ENCODE measurements around the gene LCP1. TPM values are rescaled to one million over a fixed set of nuclear protein-coding genes. Genes with fewer than 3 reads are reported as not detected.

The LCP1 gene
- total and polyA plus RNA-seq, 9 of the 15 experiments (the other 6 are each of a cell fraction or from before 2014, with no cell fraction given) = 83.0 to 255 (median 163) TPM

GRCh38 chr13:46211116-46211482 lies 29.1 kb upstream of the LCP1 start (continued):
- TF ChIP-seq ZBTB40 (IDR thresholded peaks at IDR 0.05) (0 out of 2 replicates have a peak, but pooled peaks have one; percentile 23), ZBTB40 (CRISPR knock-in tag; IDR thresholded peaks at IDR 0.05) (no peak), NFE2 (IDR thresholded peaks at IDR 0.05; ENCODE audit: low read depth) (0 out of 2 replicates have a peak, but pooled peaks have one; percentile 15), ATF3 (IDR thresholded peaks at IDR 0.05) (peak; percentile 32; the same call in 1 of the 2 replicates), ATF3 (CRISPR knock-in tag; conservative IDR thresholded peaks at IDR 0.05) (no peak), MNT (conservative IDR thresholded peaks at IDR 0.05) (peak; percentile 34 to 58), DPF2 (IDR thresholded peaks at IDR 0.05) (peak; percentile 75), RCOR1 (IDR thresholded peaks at IDR 0.05; ENCODE audit: borderline replicate concordance in 1 of 2, low read depth in 2 of 2, low read length in 2 of 2) (peak in 1 of 2 experiments; percentile 64; a peak in 1 of 4 replicates), TCF3 (CRISPR knock-in tag; IDR thresholded peaks at IDR 0.05) (peak; percentile 51; the same call in 1 of the 2 replicates), RFX1 (IDR thresholded peaks at IDR 0.05) (peak; percentile 41), L3MBTL2 (IDR thresholded peaks at IDR 0.05) (no peak), ZBTB2 (IDR thresholded peaks at IDR 0.05) (0 out of 2 replicates have a peak, but pooled peaks have one; percentile 25), CC2D1A (IDR thresholded peaks at IDR 0.05) (no peak), EP300 (IDR thresholded peaks at IDR 0.05; ENCODE audit: low read length) (peak; percentile 51; the same call in 1 of the 2 replicates), TEAD4 (IDR thresholded peaks at IDR 0.05; ENCODE audit: low read length) (peak; percentile 79), TEAD4 (CRISPR knock-in tag; IDR thresholded peaks at IDR 0.05; ENCODE audit: borderline replicate concordance) (no peak), POLR2AphosphoS5 (IDR thresholded peaks at IDR 0.05; ENCODE audit: control insufficient read depth, insufficient read depth, low read depth, low read length) (peak; percentile 51; the same call in 1 of the 2 replicates)

All from K562 (cell line).